HEK293T (cell line): Measurements from ENCODE around the gene MED27.

Source experiments
- ARNT ChIP-seq: fragments of 450-650 bp; IDR thresholded peaks from 2 replicates; pipeline ENCODE4 v1.6.1; 2017; ENCODE audit warnings: mild to moderate bottlenecking
- ELF4 ChIP-seq: fragments of 450-650 bp; IDR thresholded peaks from 2 replicates; pipeline ENCODE4 v1.6.1; 2017; ENCODE audit warnings: antibody characterized with exemption
- FOXK2 ChIP-seq: fragments of 450-650 bp; IDR thresholded peaks from 2 replicates; pipeline ENCODE4 v1.6.1; 2016; ENCODE audit warnings: mild to moderate bottlenecking
- FOXM1 ChIP-seq: fragments of 450-650 bp; IDR thresholded peaks from 2 replicates; pipeline ENCODE4 v1.6.1; 2017; ENCODE audit warnings: mild to moderate bottlenecking, borderline replicate concordance
- L3MBTL2 ChIP-seq: fragments of 450-650 bp; conservative IDR thresholded peaks from 2 replicates; pipeline ENCODE4 v1.6.1; 2016; ENCODE audit warnings: mild to moderate bottlenecking
- LEF1 ChIP-seq: fragments of 450-650 bp; IDR thresholded peaks from 2 replicates; pipeline ENCODE4 v1.6.1; 2017; ENCODE audit warnings: mild to moderate bottlenecking, borderline replicate concordance
- NFRKB ChIP-seq: fragments of 450-650 bp; IDR thresholded peaks from 2 replicates; pipeline ENCODE4 v1.6.1; 2016; ENCODE audit warnings: mild to moderate bottlenecking, moderate library complexity
- SP1 ChIP-seq: fragments of 450-650 bp; IDR thresholded peaks from 2 replicates; pipeline ENCODE4 v1.6.1; 2017
- SUZ12 ChIP-seq: fragments of 450-650 bp; IDR thresholded peaks from 2 replicates; pipeline ENCODE4 v1.6.1; 2016; ENCODE audit warnings: mild to moderate bottlenecking
- ZNF384 ChIP-seq: fragments of 450-650 bp; IDR thresholded peaks from 2 replicates; pipeline ENCODE4 v1.6.1; 2016
- TF ChIP-seq, protein P1 (sequence below): fragments of 450-650 bp; IDR thresholded peaks from 2 replicates; pipeline ENCODE4 v1.6.1; 2016

DNA sequence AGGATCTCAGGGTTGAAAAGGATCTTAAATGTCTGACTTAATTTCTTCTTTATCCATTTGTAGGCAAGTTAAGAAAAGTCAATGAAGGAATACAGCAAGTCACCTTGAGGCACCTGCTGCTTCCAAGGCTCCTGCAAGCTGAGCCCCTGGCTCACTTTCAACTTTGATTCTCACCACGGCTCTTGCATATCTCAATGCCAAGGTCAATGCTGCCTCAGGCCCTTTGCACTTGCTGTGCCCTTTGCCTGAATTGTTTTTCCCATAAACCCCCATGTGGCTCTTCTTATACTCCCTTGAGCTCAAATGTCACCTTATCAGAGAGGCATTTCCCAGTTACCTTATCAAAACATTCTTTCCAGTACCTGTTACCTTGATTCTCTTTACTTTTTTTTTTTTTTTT is 195.4 kb downstream of the MED27 start:
- TF ChIP-seq FOXM1: no peak
- no peak for TF ChIP-seq FOXK2
- TF ChIP-seq, protein P1, sequence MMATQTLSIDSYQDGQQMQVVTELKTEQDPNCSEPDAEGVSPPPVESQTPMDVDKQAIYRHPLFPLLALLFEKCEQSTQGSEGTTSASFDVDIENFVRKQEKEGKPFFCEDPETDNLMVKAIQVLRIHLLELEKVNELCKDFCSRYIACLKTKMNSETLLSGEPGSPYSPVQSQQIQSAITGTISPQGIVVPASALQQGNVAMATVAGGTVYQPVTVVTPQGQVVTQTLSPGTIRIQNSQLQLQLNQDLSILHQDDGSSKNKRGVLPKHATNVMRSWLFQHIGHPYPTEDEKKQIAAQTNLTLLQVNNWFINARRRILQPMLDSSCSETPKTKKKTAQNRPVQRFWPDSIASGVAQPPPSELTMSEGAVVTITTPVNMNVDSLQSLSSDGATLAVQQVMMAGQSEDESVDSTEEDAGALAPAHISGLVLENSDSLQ: no peak
- no peak for TF ChIP-seq SUZ12
- no peak for TF ChIP-seq ELF4
- no peak for TF ChIP-seq NFRKB
- no peak for TF ChIP-seq L3MBTL2
- no peak for TF ChIP-seq ARNT
- TF ChIP-seq LEF1: no peak
- no peak for TF ChIP-seq ZNF384
- TF ChIP-seq SP1: no peak
